Stimulated activated CD4-positive, alpha-beta T cell treated with anti-CD3 and anti-CD28 coated beads, Interleukin-12 subunit alpha, Interleukin-12 subunit beta, amount 100 ng/mL, for 24 hours (primary cell): ENCODE results near the gene SNAPC3.

ENCODE experiments used
- DNase-seq, 2 experiments: peaks; one replicate each; pipeline ENCODE4 v3.0.0-alpha.2; 2020; ENCODE audit warnings: low read depth in 2 of 2

SNAPC3 gene

GRCh38 chr9:15491950-15492349 is 69.3 kb downstream of the SNAPC3 start:
- DNase-seq = no peak

GRCh38 chr9:15492485-15493150 is 69.9 kb downstream of the SNAPC3 start:
- DNase-seq = no peak

- DNase-seq = no peak
Observed at GRCh38 chr9:15498246-15498995, 75.7 kb downstream of the SNAPC3 start.

GRCh38 chr9:15499139-15499538 is 76.5 kb downstream of the SNAPC3 start:
- no peak for DNase-seq

- no peak for DNase-seq
Observed at GRCh38 chr9:15501179-15501578, 78.5 kb downstream of the SNAPC3 start.

GRCh38 chr9:15501803-15502202 is 79.1 kb downstream of the SNAPC3 start:
- no peak for DNase-seq

- DNase-seq = no peak
Observed at GRCh38 chr9:15505921-15506320, 83.2 kb downstream of the SNAPC3 start.

- DNase-seq = peak; percentile 14 to 49
Observed at GRCh38 chr9:15509931-15510788, 87.5 kb downstream of the SNAPC3 start.

- DNase-seq = peak; percentile 67 to 79
Observed at GRCh38 chr9:15510789-15511575, 88.3 kb downstream of the SNAPC3 start, which contains the start of gene PSIP1. Gene PSIP1, minus strand, starts transcription at chr9:15510970. Its CDS starts 782 bp downstream, at chr9:15510188.
